Measurements from ENCODE around the gene MAU2. TPM values are rescaled to one million over a fixed set of nuclear protein-coding genes. Genes with fewer than 3 reads are reported as not detected.
A peak's percentile ranks its signal among the peaks of the same experiment; 100 is the strongest.

MAU2 gene
- total RNA-seq (100 to 1,000 TPM in 1 of 5 donors, 10 to 100 TPM in 4; 27.2 to 116 (median 49.2) TPM), polyA plus RNA-seq (10 to 100 TPM; 10.6 to 16.1 (median 11.3) TPM)
- long read RNA-seq, donor 1, result 0 reads
- long read RNA-seq, donor 2, partial matches to known transcripts, result 9 of 10 reads
- long read RNA-seq, donor 2, other reads (novel, unspliced or antisense), result 0 of 10 reads
- long read RNA-seq, donor 3, result 0 reads
- long read RNA-seq, donor 4, result 0 reads
- long read RNA-seq, donor 5, partial matches to known transcripts, result 6 of 6 reads
- long read RNA-seq, donor 5, other reads (novel, unspliced or antisense), result 0 of 6 reads
- long read RNA-seq, donor 6, partial matches to known transcripts, result 0 of 9 reads
- long read RNA-seq, donor 6, other reads (novel, unspliced or antisense), result 5 of 9 reads
- long read RNA-seq, donor 7, partial matches to known transcripts, result 0 of 1 reads
- long read RNA-seq, donor 7, other reads (novel, unspliced or antisense), result 0 of 1 reads
- long read RNA-seq, donor 8, partial matches to known transcripts, result 15 of 18 reads
- long read RNA-seq, donor 8, other reads (novel, unspliced or antisense), result 0 of 18 reads
- long read RNA-seq, donor 9, result 0 reads
- long read RNA-seq, donor 10, result 0 reads

GRCh38 chr19:19320361-19321140 lies at the start of gene MAU2, which contains the start of gene SUGP1:
Gene MAU2, plus strand, starts transcription at chr19:19320829. Its CDS starts 31 bp downstream, at chr19:19320860.
Gene SUGP1, minus strand, starts transcription at chr19:19320509. Its CDS starts 13 bp downstream, at chr19:19320496.
- H3K4me3 ChIP-seq, result peak within 1 kb of the TSS; percentile 88 to 99 (median 92)
- H3K27ac ChIP-seq, result peak within 1 kb of the TSS; percentile 84 to 93 (median 90)
- peak; percentile 90 to 97 for DNase-seq
- intact Hi-C loops (cut with DNase I; ENCODE audit: low total_unique reads), result no loop called here
- peaks cover 26 to 54% (median 50%) of the 10 kb centered on the region in 4 donors for H3K4me1 ChIP-seq
- 0 to 1% (median 0%) methylated on average over 41 to 67 of the region's 67 CpGs for WGBS, 5 donors
- TF ChIP-seq POLR2A (IDR thresholded peaks at IDR 0.05) (peak in 1 of 4 donors; percentile 16), CTCF (IDR thresholded peaks at IDR 0.05) (peak in 3 of 7 experiments; percentile 14 to 41 (median 20)), POLR2AphosphoS5 (IDR thresholded peaks at IDR 0.05) (peak in 2 of 3 donors; percentile 43 to 53), EP300 (IDR thresholded peaks at IDR 0.05) (no peak)
- H3K27me3 ChIP-seq, result no peaks in the 10 kb centered on the region
- peaks cover 22 to 38% (median 35%) of the 10 kb centered on the region in 4 donors for H3K36me3 ChIP-seq
- no peaks in the 10 kb centered on the region for H3K9me3 ChIP-seq

GRCh38 chr19:19271828-19272599 lies 48.6 kb upstream of the MAU2 start:
- H3K4me3 ChIP-seq, result peak overlapping the region in 1 of 4 donors; percentile 48
- intact Hi-C loops (cut with DNase I; ENCODE audit: low total_unique reads), result no loop called here
- no peaks in the 10 kb centered on the region for H3K9me3 ChIP-seq
- no peak overlapping the region for H3K27ac ChIP-seq
- DNase-seq, result no peak
- H3K27me3 ChIP-seq, result peaks cover 0 to 22% (median 11%) of the 10 kb centered on the region in 3 donors
- peaks cover 14 to 21% (median 19%) of the 10 kb centered on the region in 4 donors for H3K36me3 ChIP-seq
- H3K4me1 ChIP-seq, result peaks cover 9 to 16% (median 14%) of the 10 kb centered on the region in 4 donors
- TF ChIP-seq POLR2AphosphoS5 (IDR thresholded peaks at IDR 0.05), result no peak
- TF ChIP-seq POLR2A (IDR thresholded peaks at IDR 0.05), result no peak
- TF ChIP-seq CTCF (IDR thresholded peaks at IDR 0.05), result no peak
- no peak for TF ChIP-seq EP300 (IDR thresholded peaks at IDR 0.05)
- 74 to 81% (median 79%) methylated on average over 8 of the region's 8 CpGs for WGBS, 5 donors

GRCh38 chr19:19274146-19274545 lies 46.5 kb upstream of the MAU2 start:
- intact Hi-C loops (cut with DNase I; ENCODE audit: low total_unique reads), result no loop called here
- Histone ChIP-seq H3K36me3 (peaks cover 27 to 42% (median 41%) of the 10 kb centered on the region in 4 donors), H3K27ac (no peak overlapping the region), H3K9me3 (no peaks in the 10 kb centered on the region), H3K27me3 (peaks cover 0 to 22% (median 11%) of the 10 kb centered on the region in 3 donors), H3K4me1 (peaks cover 9 to 16% (median 14%) of the 10 kb centered on the region in 4 donors), H3K4me3 (no peak overlapping the region)
- DNase-seq, result peak in 1 of 2 donors; percentile 43
- 79 to 89% (median 82%) methylated on average over 8 of the region's 8 CpGs for WGBS, 5 donors
- TF ChIP-seq CTCF (IDR thresholded peaks at IDR 0.05) (no peak), POLR2AphosphoS5 (IDR thresholded peaks at IDR 0.05) (no peak), POLR2A (IDR thresholded peaks at IDR 0.05) (no peak), EP300 (IDR thresholded peaks at IDR 0.05) (no peak)
